Measurements from ENCODE around the gene UGT1A3. TPM values are rescaled to one million over a fixed set of nuclear protein-coding genes. Genes with fewer than 3 reads are reported as not detected.

UGT1A3 gene
- polyA plus RNA-seq, 1 donor (not counting 4 experiments of a cell fraction or from before 2014, with no cell fraction given) = 3.2 TPM

DNA sequence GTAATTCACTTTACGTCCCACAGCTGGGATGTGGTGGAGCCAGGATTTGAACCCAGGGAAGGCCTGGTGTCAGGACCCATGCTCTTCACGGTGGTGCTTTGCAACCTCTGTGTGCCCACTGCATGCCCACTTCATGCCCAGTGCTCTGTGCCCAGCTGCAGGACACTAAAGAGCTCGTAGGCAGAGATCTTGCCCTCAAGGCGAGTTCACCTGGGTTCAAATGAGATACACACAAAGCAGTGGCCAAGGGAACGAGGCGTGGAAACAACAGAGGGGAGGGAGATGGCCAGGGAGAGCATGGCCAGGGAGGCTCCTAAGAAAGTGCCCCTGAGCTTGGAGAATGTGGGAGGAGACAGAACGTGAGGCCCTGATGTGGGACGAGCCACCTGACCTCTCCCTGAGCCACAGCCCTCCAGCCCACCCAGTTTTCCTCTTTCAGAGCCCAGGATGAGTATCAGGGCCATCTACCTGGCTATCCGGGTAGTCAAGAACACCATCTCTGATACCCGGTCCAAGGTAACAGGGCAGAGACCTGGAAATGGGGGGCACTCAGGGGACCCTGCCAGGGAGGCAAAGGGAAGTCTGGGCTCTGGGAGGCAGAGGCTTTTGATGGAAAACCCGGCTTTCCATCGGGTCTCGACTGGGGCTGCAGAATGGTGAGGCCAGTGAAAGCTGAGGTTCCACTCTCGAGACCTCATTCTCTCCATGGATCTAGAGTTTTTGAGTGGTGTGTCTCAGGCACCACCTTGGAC lies 69.7 kb downstream of the UGT1A3 start:
- DNase-seq (ENCODE audit: low read depth, low spot score) (no peak), FAIRE-seq (no peak)
- Histone ChIP-seq H3K27ac (ENCODE audit: control insufficient read depth, insufficient read depth, low read length) (no peak overlapping the region), H4K20me1 (ENCODE audit: control insufficient read depth, extremely low read depth, insufficient read depth, low read length) (no peaks in the 10 kb centered on the region), H3K4me1 (ENCODE audit: control insufficient read depth, extremely low read depth, insufficient read depth, low read length) (peaks cover 9% of the 10 kb centered on the region), H3K79me2 (ENCODE audit: control insufficient read depth, insufficient read depth, low read length) (no peaks in the 10 kb centered on the region), H3K9me3 (ENCODE audit: control insufficient read depth, low read depth, low read length) (no peaks in the 10 kb centered on the region), H3K9me1 (ENCODE audit: control insufficient read depth, extremely low read depth, insufficient read depth, low read length) (no peaks in the 10 kb centered on the region), H3K9ac (ENCODE audit: control insufficient read depth, extremely low read depth, insufficient read depth, low read length) (no peak overlapping the region), H3K4me2 (ENCODE audit: control insufficient read depth, extremely low read depth, insufficient read depth, low read depth, low read length) (no peak overlapping the region), H3K36me3 (ENCODE audit: control insufficient read depth in 2 of 2, extremely low read depth in 1 of 2, insufficient read depth in 2 of 2, low read length in 2 of 2) (no peaks in the 10 kb centered on the region), H3K27me3 (ENCODE audit: control insufficient read depth, extremely low read depth, insufficient read depth, low read length) (peaks cover under 1% of the 10 kb centered on the region), H3K4me3 (ENCODE audit: control insufficient read depth in 2 of 3, extremely low read depth in 1 of 3, insufficient read depth in 2 of 3, low read depth in 1 of 3, low read length in 3 of 3) (no peak overlapping the region), H2AFZ (ENCODE audit: control insufficient read depth, low read length) (no peak overlapping the region)
- TF ChIP-seq CTCF (optimal IDR thresholded peaks at IDR 0.05 in 1 of 3, IDR thresholded peaks at IDR 0.05 in 1 of 3, conservative IDR thresholded peaks at IDR 0.05 in 1 of 3; ENCODE audit: extremely low read depth in 1 of 3, insufficient read depth in 2 of 3, low read length in 3 of 3) (no peak), EZH2 (IDR thresholded peaks at IDR 0.05; ENCODE audit: low read length) (no peak)
- dilution Hi-C loops (cut with MboI; ENCODE audit: extremely low pct_ligation_motif_present, low sequenced_read_pairs) = no loop called here

DNA sequence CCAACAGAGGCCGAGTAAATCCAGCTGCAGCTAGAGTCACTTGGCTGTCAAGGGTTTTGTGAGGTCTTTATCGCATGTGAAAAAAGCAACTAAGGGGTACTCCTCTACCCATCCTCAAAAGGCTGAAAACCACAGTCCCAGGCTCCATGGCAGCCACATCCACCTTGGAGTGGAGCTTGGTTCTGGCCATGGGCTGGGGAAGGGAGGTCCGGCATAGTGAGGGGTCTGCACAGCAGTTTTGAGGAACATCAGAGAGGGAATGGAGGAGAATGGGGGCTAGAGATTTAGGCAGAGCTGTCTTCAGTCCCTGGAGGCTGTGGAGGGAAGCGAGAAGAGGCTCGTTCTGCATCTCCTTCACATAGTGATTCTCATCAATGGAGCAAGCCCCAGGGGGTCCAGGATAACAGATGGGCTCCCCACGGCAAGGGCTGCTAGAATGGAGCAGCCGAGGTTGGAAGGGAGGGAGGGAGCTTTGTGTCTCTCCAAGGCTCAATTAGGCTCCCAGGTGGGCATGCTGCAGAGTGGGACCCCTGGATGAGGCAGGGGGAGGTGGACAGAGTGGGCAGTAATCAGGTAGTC lies 70.3 kb downstream of the UGT1A3 start:
- Histone ChIP-seq H3K79me2 (ENCODE audit: control insufficient read depth, insufficient read depth, low read length) (no peaks in the 10 kb centered on the region), H3K9me3 (ENCODE audit: control insufficient read depth, low read depth, low read length) (no peaks in the 10 kb centered on the region), H3K36me3 (ENCODE audit: control insufficient read depth in 2 of 2, extremely low read depth in 1 of 2, insufficient read depth in 2 of 2, low read length in 2 of 2) (no peaks in the 10 kb centered on the region), H3K27me3 (ENCODE audit: control insufficient read depth, extremely low read depth, insufficient read depth, low read length) (peaks cover 6% of the 10 kb centered on the region), H3K4me1 (ENCODE audit: control insufficient read depth, extremely low read depth, insufficient read depth, low read length) (peaks cover 9% of the 10 kb centered on the region), H3K4me2 (ENCODE audit: control insufficient read depth, extremely low read depth, insufficient read depth, low read depth, low read length) (no peak overlapping the region), H2AFZ (ENCODE audit: control insufficient read depth, low read length) (no peak overlapping the region), H3K9ac (ENCODE audit: control insufficient read depth, extremely low read depth, insufficient read depth, low read length) (no peak overlapping the region), H4K20me1 (ENCODE audit: control insufficient read depth, extremely low read depth, insufficient read depth, low read length) (no peaks in the 10 kb centered on the region), H3K4me3 (ENCODE audit: control insufficient read depth in 2 of 3, extremely low read depth in 1 of 3, insufficient read depth in 2 of 3, low read depth in 1 of 3, low read length in 3 of 3) (no peak overlapping the region), H3K27ac (ENCODE audit: control insufficient read depth, insufficient read depth, low read length) (no peak overlapping the region), H3K9me1 (ENCODE audit: control insufficient read depth, extremely low read depth, insufficient read depth, low read length) (no peaks in the 10 kb centered on the region)
- DNase-seq (ENCODE audit: low read depth, low spot score) (no peak), FAIRE-seq (no peak)
- no peak for TF ChIP-seq EZH2 (IDR thresholded peaks at IDR 0.05; ENCODE audit: low read length)
- no peak for TF ChIP-seq CTCF (optimal IDR thresholded peaks at IDR 0.05 in 1 of 3, IDR thresholded peaks at IDR 0.05 in 1 of 3, conservative IDR thresholded peaks at IDR 0.05 in 1 of 3; ENCODE audit: extremely low read depth in 1 of 3, insufficient read depth in 2 of 3, low read length in 3 of 3)
- dilution Hi-C loops (cut with MboI; ENCODE audit: extremely low pct_ligation_motif_present, low sequenced_read_pairs) = no loop called here
